ENCODE results near the gene SUCO. TPM values are rescaled to one million over a fixed set of nuclear protein-coding genes. Genes with fewer than 3 reads are reported as not detected.

Gene SUCO
- total and polyA plus RNA-seq, 2 of the 13 experiments (the other 11 are each of a cell fraction or from before 2014, with no cell fraction given): 12.6 to 25.5 TPM

DNA sequence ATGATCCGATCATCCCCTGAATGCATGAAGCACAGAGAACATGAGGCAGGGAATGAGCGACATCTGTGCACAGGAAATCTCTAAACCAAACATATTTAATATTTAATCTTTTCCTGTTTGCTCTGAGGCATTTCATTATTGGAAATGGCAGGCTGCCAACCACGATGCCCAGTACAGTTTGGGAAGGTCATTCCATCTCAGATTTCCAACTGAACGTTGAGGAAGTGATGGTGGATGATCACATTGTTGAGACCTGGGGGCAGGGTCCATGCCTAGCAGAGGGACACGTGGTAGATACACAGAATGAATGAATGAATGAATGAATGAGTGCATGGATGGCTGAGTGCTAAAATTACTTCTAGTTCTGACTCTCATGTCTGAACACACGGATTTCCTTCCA is 110.0 kb downstream of the SUCO start (continued):
- TF ChIP-seq, protein P1, sequence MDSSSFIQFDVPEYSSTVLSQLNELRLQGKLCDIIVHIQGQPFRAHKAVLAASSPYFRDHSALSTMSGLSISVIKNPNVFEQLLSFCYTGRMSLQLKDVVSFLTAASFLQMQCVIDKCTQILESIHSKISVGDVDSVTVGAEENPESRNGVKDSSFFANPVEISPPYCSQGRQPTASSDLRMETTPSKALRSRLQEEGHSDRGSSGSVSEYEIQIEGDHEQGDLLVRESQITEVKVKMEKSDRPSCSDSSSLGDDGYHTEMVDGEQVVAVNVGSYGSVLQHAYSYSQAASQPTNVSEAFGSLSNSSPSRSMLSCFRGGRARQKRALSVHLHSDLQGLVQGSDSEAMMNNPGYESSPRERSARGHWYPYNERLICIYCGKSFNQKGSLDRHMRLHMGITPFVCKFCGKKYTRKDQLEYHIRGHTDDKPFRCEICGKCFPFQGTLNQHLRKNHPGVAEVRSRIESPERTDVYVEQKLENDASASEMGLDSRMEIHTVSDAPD (CRISPR knock-in tag; IDR thresholded peaks at IDR 0.05): no peak
- TF ChIP-seq ZNF24 (IDR thresholded peaks at IDR 0.05) (peak; percentile 94), ZNF124 (CRISPR knock-in tag; IDR thresholded peaks at IDR 0.05) (no peak), SIX4 (CRISPR knock-in tag; IDR thresholded peaks at IDR 0.05) (peak; percentile 86), MLLT10 (CRISPR knock-in tag; IDR thresholded peaks at IDR 0.05) (no peak), SMAD9 (CRISPR knock-in tag; IDR thresholded peaks at IDR 0.05) (no peak), HNF4A (CRISPR knock-in tag; IDR thresholded peaks at IDR 0.05) (peak; percentile 65), HMG20A (CRISPR knock-in tag; IDR thresholded peaks at IDR 0.05; ENCODE audit: borderline replicate concordance) (peak; percentile 28; the same call in 1 of the 2 replicates), ELF1 (CRISPR knock-in tag; IDR thresholded peaks at IDR 0.05) (0 out of 2 replicates have a peak, but pooled peaks have one; percentile 12), SOX13 (IDR thresholded peaks at IDR 0.05) (no peak), SOX13 (CRISPR knock-in tag; conservative IDR thresholded peaks at IDR 0.05 in 1 of 2, IDR thresholded peaks at IDR 0.05 in 1 of 2) (peak in 1 of 2 experiments; percentile 42; a peak in 1 of 4 replicates), POGZ (CRISPR knock-in tag; IDR thresholded peaks at IDR 0.05) (0 out of 2 replicates have a peak, but pooled peaks have one; percentile 16)
- TF ChIP-seq, protein P2, sequence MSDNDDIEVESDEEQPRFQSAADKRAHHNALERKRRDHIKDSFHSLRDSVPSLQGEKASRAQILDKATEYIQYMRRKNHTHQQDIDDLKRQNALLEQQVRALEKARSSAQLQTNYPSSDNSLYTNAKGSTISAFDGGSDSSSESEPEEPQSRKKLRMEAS (IDR thresholded peaks at IDR 0.05): 0 out of 2 replicates have a peak, but pooled peaks have one; percentile 31
- TF ChIP-seq, protein P3, sequence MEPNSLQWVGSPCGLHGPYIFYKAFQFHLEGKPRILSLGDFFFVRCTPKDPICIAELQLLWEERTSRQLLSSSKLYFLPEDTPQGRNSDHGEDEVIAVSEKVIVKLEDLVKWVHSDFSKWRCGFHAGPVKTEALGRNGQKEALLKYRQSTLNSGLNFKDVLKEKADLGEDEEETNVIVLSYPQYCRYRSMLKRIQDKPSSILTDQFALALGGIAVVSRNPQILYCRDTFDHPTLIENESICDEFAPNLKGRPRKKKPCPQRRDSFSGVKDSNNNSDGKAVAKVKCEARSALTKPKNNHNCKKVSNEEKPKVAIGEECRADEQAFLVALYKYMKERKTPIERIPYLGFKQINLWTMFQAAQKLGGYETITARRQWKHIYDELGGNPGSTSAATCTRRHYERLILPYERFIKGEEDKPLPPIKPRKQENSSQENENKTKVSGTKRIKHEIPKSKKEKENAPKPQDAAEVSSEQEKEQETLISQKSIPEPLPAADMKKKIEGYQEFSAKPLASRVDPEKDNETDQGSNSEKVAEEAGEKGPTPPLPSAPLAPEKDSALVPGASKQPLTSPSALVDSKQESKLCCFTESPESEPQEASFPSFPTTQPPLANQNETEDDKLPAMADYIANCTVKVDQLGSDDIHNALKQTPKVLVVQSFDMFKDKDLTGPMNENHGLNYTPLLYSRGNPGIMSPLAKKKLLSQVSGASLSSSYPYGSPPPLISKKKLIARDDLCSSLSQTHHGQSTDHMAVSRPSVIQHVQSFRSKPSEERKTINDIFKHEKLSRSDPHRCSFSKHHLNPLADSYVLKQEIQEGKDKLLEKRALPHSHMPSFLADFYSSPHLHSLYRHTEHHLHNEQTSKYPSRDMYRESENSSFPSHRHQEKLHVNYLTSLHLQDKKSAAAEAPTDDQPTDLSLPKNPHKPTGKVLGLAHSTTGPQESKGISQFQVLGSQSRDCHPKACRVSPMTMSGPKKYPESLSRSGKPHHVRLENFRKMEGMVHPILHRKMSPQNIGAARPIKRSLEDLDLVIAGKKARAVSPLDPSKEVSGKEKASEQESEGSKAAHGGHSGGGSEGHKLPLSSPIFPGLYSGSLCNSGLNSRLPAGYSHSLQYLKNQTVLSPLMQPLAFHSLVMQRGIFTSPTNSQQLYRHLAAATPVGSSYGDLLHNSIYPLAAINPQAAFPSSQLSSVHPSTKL (CRISPR knock-in tag; IDR thresholded peaks at IDR 0.05): peak; percentile 43

All from HepG2 (cell line).